ENCODE data around the gene MACROD2. TPM values are rescaled to one million over a fixed set of nuclear protein-coding genes. Genes with fewer than 3 reads are reported as not detected.
"Not testable (repeated sequence)": the region's sequence is repeated elsewhere in the genome, so short reads cannot be mapped to it uniquely, and the experiment has no call there.

Gene MACROD2
- polyA plus RNA-seq, 10 donors: 2.4 to 5.0 (median 3.6) TPM

DNA sequence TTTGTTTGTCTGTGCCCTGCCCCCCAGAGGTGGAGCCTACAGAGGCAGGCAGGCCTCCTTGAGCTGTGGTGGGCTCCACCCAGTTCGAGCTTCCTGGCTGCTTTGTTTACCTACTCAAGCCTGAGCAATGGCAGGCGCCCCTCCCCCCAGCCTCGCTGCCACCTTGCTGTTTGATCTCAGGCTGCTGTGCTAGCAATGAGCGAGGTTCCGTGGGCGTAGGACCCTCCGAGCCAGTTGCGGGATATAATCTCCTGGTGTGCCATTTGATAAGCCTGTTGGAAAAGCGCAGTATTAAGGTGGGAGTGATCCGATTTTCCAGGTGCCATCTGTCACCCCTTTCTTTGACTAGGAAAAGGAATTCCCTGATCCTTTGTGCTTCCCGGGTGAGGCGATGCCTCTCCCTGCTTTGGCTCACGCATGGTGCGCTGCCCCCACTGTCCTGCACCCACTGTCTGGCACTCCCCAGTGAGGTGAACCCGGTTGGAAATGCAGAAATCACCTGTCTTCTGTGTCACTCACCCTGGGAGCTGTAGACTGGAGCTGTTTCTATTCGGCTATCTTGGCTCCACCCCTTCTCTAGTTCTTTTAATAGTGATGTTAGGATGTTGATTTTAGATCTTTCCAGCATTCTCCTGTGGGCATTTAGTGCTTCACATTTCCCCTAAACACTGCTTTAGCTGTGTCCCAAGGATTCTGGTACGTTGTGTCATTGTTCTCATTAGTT, 471.9 kb downstream of the MACROD2 start:
- DNase-seq: not testable (repeated sequence)

DNA sequence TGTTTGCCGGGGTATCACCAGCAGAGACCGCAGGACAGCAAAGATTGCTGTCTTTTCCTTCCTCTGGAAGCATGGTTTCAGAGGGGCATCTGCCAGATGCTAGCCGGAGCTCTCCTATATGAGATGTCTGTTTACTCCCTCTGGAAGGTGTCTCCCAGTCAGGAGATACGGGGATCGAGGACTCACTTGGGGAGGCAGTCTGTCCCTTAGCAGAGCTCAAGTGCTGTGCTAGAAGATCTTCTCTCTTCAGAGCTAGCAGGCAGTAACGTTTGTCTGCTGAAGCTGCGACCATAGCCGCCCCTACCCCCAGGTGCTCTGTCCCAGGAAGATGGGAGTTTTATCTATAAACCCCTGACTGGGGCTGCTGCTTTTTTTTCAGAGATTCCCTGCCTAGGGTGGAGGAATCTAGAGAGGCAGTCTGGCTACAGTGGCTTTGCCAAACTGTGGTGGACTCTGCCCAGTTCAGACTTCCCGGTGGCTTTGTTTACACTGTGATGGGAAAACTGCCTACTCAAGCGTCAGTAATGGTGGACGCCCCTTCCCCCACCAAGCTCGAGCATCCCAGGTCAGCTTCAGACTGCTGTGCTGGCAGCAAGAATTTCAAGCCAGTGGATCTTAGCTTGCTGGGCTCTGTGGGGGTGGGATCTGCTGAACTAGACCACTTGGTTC, 475.0 kb downstream of the MACROD2 start:
- DNase-seq: no peak

DNA sequence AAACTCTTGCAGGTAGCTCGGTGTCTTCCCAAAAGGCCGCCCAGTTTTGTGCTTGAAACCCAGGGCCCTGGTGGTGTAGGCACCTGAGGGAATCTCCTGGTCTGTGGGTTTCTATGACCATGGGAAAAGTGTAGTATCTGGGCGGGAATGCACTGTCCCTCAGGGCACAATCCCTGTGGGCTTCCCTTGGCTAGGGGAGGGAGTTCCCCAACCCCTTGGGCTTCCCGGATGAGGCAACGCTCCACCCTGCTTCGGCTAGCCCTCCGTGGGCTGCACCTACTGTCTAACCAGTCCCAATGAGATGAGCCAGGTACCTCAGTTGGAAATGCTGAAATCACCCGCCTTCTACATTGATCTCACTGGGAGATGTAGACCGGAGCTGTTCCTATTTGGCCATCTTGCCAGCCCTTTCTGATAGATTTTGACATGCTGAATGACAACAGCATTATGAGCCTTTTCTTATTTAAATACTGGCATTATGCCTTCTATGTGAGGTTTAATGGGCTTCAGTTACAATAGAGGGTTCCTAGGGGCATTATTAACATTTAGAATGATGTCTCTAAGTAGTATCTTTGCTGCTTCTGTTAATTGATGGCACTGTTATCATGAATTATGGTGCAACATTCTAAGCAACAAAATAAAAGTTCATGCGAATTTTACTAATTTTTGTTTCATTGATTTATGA, 475.8 kb downstream of the MACROD2 start:
- no peak for DNase-seq

DNA sequence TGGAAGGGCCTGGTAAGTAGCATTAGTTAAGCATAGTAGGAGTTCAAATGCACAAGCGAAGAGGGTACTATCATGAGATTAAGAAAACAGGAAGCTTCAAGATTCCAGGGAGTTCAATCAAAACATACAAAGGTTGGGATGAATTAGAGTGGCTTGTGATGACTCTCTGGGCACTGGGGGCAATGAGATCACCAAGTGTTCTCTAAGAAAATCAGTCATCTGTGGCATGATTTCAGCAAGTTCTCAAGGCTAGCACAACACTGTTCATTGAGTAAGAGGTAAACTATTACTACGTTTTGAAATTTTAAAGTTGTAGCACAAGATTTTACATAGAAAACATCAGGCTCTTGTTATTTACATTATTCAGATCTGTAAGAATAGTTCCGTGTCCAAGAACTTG, 481.8 kb downstream of the MACROD2 start:
- DNase-seq: peak in 1 of 3 donors; percentile 15

DNA sequence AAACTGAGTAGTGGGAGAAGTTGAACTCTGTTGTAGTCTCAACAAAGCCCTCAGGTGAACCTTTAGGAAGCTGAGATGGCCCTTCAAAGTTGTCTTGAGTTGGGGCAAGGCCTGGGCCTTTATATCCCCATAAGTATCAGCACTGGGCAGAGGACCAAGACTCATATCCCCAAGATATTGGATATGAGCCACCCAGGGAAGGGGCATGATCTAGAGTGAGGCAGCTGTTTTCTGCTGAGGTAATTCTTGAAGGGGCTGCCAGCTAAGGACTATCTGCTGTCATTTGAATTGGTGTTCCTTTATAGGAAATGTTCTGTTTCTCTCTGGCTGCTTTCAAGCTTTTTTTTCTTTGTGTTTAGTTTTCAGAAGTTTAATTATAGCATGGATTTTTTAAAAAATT, 482.8 kb downstream of the MACROD2 start:
- DNase-seq: no peak

DNA sequence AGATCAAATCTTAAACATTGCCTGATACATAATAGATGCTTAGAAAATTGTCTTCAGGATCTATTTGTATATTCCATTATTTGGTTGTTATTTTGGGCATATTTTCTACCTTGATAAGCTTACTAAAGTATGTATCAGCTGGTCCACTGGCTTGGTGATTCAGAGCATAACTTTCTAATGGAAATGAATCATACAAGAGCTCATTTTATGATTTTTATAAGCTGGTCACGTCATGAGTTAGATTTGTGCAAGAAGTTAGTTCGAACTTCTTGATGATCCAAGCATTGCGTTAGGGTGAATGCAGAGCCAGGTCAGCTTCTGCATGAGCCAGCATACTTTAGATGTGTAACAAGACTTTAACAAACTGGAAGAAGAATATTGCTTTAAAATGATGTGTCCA, 486.5 kb downstream of the MACROD2 start:
- DNase-seq: peak in 1 of 3 donors; percentile 21

DNA sequence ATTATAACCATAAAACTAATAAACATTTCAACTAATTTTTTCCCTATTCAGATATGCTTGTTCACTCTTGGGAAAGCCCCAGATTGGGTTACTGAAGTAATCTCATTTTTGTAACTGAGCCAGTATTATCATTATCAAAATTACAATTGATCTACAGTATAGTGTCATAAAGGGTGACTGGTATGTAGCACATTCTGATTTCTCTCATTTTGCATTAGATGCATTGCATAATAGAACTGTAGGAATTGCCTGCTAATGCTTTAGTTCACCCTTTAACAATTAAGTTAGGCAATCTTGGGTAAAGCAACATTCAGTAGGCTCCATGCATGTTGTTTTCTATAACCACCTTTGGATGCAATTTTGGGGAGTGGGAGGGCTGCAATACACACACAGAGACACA, 492.9 kb downstream of the MACROD2 start:
- DNase-seq: no peak

DNA sequence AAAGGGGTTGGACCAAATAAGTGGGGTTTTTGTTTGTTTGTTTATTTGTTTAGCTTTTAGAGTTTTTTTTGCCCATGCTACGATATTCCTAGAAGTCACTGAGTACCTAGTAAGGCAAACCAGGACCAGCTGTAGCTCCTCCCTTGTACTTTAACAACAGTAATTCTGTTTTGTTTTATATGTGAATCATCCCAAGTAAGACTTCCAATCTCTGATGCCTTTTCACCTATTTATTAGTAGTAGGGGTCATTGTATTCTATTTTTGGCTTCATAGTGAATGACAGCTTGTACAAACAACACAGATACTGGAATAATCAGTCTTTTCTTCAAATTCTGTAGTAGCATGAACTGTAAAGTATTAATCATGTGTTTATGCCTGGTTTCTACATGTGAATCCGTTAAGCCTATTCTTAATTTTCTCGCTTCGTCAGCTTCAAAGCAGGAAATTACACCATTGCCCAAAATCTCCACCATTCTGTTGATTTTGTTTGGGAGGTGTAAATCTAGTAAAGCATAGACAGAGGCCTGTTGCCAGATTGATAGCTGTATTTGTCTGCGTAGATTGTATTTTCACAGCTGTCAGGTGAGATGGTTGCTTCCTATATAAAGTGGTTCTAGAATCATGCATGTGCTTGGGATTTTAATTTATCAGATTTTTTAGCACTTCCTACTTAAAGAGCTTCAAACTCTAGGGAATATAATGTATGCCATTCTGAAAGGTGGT, 493.6 kb downstream of the MACROD2 start:
- no peak for DNase-seq

DNA sequence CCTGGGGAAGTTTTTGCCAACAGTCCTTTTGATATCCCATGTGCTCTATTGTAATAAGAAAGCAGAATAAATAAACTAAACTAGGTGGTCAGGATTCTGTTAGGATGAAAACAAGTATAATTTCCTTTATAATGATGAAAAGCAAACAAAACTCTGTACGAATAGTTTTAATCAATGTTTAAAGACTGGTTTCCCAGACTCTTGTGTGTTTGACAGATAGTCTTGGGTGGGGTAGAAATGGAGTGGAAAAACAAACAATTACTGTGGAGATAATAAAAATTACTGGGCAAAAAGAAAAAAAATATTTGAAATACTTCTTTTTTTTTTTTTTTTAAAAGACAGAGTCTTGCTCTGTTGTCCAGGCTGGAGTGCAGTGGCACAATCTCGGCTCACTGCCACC, 494.2 kb downstream of the MACROD2 start:
- DNase-seq: no peak

DNA sequence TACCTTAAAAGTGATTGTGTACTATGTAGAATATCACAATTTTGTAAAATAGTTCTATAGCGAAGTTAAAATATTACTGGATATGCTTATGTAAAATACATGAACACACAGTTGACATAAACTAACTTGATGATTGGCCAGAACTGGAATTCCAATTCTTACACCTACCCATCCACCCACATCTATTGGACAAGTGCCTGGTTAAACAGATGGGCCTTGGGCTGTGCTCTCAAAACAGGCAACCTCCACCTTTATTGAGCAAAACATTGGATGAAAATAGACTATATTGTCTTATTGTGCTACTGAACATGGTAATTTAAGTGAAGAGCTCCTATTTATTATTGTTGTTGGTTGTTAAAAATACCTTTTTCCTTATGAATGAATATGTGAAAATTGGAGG, 496.1 kb downstream of the MACROD2 start:
- DNase-seq: no peak

DNA sequence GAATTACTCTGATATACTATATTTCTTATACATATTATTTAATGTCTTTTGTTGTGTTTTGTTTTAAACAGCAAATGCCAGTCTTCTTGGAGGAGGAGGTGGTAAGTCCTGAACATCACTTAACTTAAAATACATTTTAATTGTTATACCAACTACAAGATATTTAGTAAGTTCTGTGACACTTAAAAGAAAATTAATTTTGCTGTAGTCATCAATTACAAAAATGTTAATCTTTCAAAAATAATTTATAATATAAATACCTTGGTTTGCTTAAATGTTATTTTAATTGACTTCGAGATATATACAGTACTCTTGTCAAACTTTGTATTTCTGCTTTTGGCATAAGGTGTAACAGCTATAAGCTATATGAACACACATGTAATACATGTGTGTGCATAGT, 498.1 kb downstream of the MACROD2 start:
- no peak for DNase-seq

DNA sequence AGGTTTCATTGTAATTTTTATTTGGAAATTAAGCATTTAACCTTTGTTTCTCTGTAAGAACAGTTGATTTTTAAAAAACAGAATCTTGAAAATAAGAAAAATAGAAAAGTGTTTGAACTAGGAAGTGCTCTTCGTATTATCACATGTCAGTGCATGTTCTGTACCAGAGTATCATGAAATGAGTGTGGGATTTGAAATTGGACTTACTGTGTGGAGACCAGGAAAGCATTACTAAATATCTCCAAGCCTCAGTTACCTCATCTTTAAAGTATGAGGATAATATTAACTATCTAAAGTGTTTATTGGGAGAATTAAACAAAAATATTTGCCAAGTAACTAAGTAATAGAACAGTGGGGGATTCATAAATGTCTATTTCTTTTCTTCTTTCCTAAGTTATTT, 499.0 kb downstream of the MACROD2 start:
- DNase-seq: no peak

DNA sequence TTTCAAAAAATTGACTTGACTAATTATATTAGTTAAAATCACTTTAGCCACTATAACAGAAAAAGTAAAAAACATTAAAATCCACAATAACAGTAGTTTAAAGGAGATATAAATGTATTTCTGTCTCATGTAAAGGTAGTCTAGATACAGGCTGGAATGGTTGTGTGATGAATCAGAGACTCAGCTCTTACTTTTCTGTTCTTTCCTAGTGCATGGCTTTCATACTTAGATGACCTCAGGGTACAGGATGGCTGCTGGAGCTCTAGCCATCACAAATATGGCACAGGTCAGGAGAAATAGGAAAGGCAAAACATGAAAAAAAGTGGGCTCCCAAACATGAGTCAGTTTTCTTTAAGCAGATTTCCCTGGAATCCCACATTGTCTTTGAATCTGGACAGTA, 499.8 kb downstream of the MACROD2 start:
- no peak for DNase-seq

DNA sequence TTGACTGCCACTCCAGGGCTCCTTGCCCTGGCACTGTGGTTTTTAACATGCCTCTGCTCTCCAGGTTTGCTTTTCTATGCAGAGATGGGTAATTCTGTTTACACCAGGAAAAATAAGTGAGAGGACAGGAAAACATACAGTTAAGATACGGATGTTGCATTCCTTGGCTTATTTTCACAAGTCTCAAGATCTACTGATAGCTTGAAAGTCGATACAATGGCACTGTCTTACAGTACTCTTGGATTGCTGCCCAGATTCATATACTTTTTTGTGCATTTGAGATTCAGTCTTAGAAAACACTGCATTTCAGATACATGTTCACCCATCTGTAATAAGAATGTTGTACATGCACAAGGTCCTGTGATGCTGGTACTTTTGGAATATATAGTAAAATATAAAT, 501.7 kb downstream of the MACROD2 start:
- DNase-seq: no peak

DNA sequence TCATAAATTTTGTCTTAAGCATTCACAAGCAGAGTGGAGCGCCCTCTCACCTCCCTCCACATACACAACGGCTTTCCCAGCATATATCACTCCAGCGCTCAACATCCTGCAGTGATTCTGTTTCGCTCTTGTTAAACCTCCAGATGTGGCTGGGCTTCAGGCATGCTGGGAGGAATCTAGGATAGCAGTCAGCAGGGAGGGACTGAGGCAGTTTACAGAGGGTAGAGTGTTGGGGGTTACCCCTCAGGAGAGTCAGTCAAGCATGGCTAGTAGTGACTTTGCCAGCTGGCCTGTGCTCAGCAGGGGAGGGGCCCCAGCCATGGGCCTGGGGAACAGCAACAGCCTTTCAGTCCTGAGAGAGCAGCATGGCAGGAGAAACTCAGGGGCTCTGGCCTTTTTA, 503.5 kb downstream of the MACROD2 start:
- peak; percentile 31 to 76 (median 49) for DNase-seq

DNA sequence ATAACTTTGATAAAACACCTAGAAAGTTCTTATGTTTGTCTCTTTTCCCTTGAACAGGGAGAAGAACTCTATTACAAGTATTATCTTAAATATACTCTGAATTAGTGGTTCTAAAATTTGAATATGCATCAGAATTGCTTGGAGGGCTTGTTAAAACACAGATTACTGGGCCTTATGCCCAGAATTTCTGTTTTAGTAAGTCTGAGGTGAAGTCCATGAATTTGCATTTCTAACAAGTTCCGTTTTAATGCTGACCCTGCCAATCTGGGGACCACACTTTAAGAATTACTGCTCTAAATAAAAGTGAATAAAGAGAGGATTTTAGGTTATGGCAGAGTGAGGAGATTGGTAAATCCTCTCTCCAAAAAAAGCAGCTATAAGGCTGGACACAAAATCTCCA, 510.2 kb downstream of the MACROD2 start:
- no peak for DNase-seq

DNA sequence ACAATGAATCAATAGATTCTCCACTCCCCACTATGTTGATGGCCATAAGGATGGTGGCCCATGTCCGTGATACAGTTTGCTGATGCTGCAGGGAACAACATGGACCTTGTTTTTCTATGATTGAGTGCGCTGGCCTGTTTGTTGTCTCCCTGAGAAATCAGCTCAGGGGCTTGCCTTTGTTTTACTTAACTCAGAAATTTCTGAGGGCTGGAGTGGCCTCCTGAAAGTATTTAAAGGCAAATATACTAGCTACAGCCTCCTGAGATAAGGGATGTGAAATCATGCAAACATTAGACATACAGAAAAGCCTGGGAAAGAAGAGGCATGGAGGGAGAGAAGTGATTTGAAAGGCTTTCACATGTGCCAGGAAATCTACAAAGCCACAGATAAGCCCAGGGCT, 512.4 kb downstream of the MACROD2 start:
- DNase-seq: no peak

DNA sequence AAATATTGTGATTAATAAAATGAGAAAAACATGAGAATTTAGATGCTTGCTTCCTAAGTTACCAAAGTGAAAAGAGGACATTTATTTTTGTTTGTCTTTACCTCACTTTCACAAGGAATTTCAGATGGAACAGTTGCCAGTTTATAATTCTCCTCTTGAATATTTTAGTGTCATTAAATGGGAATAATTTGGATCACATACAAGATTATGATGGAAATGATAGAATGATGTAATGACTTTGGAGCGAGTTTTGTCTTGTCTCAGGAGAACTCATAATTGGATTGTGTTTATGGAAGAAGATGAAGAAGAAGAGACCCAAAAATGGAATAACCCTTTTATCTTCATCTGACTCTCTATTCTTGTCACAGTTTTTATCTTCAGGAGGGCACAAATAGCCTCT, 515.0 kb downstream of the MACROD2 start:
- DNase-seq: no peak

DNA sequence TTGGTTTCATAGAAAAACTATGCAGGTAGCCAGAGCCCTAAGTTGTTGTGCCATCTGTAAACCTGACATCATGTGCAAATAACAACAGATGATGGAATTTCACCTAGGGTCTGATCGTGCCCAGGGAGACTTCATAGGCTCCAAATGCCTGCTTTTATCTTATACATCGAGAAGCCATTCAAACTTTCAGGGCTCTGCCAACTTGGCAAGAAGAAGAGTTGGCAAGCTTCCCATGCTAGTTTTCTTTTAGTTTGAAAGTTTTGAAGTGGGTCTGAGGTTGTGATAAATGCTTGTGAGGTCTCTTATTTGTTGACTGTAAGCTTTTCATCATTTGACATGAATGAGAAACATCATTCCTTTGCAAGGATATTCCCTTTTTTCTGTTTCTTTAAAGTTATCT, 517.5 kb downstream of the MACROD2 start:
- no peak for DNase-seq

DNA sequence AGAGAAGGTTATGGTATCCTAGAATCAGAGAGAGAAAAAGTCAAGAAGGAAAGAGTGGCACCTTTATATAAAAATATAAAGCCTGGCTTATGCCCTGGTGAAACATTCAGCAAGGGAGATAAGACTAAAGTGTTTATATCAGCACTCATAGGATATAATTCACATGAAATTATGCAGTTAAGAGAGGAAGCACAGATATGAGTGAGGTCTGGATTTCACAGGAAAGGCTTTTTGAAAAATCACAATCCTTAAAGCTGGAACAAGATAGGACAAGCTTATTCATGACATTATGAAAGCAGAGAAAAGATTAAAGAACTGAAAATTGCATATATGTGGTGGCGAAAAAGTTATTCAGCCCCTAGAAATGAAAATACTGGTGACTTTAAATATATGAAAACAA, 523.3 kb downstream of the MACROD2 start:
- DNase-seq: no peak

DNA sequence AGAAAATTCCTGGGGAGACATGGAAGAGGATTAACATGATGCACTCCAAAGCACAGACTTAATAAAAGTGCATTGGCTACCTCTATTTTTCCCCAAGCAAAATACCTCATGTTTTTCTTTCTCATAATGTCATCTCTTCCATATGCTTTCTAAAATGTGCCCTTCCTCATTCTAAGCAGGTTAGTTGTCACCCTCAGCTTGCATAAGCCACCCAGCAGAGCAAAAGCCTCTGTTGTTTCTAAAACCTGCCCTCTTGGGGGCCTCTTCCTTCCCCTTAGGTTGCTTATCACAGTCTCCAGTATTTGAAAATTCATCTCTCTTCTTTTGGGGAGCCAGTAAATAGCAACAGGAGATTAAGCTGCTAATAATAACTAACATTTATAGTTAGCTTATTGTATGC, 525.7 kb downstream of the MACROD2 start:
- DNase-seq: no peak

DNA sequence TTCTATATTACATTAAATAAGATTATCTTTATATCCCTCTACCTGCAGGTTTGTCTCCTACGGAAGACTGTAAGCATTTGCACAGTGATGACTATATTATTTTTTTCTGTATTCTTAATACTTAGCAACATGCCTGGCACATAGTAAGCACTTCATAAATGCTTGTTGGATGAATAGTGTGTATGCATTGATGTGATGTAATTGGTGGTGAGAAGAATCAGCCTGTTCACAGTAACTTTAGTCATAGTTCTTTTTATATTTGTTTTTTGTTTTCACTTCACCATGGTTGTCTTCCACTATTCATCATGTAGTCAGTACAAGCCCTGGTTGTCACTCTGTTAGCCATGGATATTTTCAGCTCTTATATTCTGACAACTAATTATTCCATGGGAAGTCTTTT, 526.1 kb downstream of the MACROD2 start:
- DNase-seq: no peak

DNA sequence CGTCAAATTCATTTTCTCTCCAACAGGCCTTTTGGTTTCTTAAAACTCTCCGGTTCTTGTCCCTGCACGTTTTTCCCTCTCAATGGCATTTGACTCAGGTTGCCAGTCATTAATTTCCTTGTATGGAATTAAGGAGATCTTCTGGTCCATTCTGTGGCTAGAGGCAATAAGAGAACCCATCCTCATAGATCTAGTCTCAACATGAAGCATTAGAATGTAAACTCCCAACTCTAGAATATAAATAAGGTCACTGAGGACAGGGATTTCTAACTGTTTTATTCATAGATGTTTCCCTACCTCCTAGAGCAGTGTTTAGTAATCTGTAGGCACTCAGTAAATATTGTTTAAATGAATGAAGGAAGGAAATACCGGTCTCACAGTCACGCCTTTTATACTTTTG, 527.3 kb downstream of the MACROD2 start:
- DNase-seq: no peak

Data from muscle of back (tissue), 11 donors.